HK-2 (cell line): ENCODE measurements around the gene OR10G8.
"Not testable (repeated sequence)": the region's sequence is repeated elsewhere in the genome, so short reads cannot be mapped to it uniquely, and the experiment has no call there.

Experiments
- DNase-seq: peaks from one replicate; pipeline ENCODE4 v3.0.0-alpha.2; 2018; ENCODE audit not compliant: unreplicated experiment

Gene OR10G8

GRCh38 chr11:124026498-124026897, at the start of gene OR10G8:
Gene OR10G8 (plus strand): TSS chr11:124026798. CDS start chr11:124029623, 2,825 bp downstream.
- no peak for DNase-seq

- no peak for DNase-seq
Measured at GRCh38 chr11:123977731-123978347, 48.8 kb upstream of the OR10G8 start, which contains the start of gene OR10S1. Gene OR10S1 (minus strand): TSS chr11:123977781. CDS start chr11:123977664, 117 bp downstream.

- DNase-seq: no peak
Measured at GRCh38 chr11:123979311-123979710, 47.3 kb upstream of the OR10G8 start.

GRCh38 chr11:123995119-123995518, 31.5 kb upstream of the OR10G8 start, which contains the start of gene OR10G6:
Gene OR10G6 (minus strand): TSS chr11:123995161. CDS start chr11:123995161, 0 bp downstream.
- DNase-seq: no peak

GRCh38 chr11:124012697-124013096, 13.9 kb upstream of the OR10G8 start, which contains the start of gene OR10G4:
Gene OR10G4 (plus strand): TSS chr11:124012997. CDS start chr11:124015575, 2,578 bp downstream.
- DNase-seq: no peak

- DNase-seq: not testable (repeated sequence)
Measured at GRCh38 chr11:124015837-124016236, 10.8 kb upstream of the OR10G8 start.

- no peak for DNase-seq
Measured at GRCh38 chr11:124036666-124037065, 10.1 kb downstream of the OR10G8 start.

GRCh38 chr11:124039557-124039956, 13.0 kb downstream of the OR10G8 start:
- DNase-seq: no peak

- no peak for DNase-seq
Measured at GRCh38 chr11:124041254-124041653, 14.7 kb downstream of the OR10G8 start, which contains the start of gene OR10G7. Gene OR10G7 (minus strand): TSS chr11:124041325. CDS start chr11:124039001, 2,324 bp downstream.

GRCh38 chr11:124043420-124043819, 16.8 kb downstream of the OR10G8 start:
- no peak for DNase-seq

- DNase-seq: no peak
Measured at GRCh38 chr11:124050748-124051147, 24.1 kb downstream of the OR10G8 start.

- DNase-seq: no peak
Measured at GRCh38 chr11:124052966-124053365, 26.4 kb downstream of the OR10G8 start.

GRCh38 chr11:124068601-124069110, 42.1 kb downstream of the OR10G8 start:
- no peak for DNase-seq

GRCh38 chr11:124069429-124070401, 43.1 kb downstream of the OR10G8 start:
- DNase-seq: peak; percentile 39

GRCh38 chr11:124070915-124071622, 44.5 kb downstream of the OR10G8 start:
- DNase-seq: peak; percentile 42

- DNase-seq: no peak
Measured at GRCh38 chr11:124071623-124071948, 45.0 kb downstream of the OR10G8 start.

GRCh38 chr11:124072147-124072546, 45.5 kb downstream of the OR10G8 start:
- DNase-seq: no peak

- DNase-seq: no peak
Measured at GRCh38 chr11:124074554-124074953, 48.0 kb downstream of the OR10G8 start.

GRCh38 chr11:124075492-124075840, 48.9 kb downstream of the OR10G8 start:
- DNase-seq: no peak

- DNase-seq: no peak
Measured at GRCh38 chr11:124075841-124076651, 49.4 kb downstream of the OR10G8 start.

GRCh38 chr11:124077266-124077665, 50.7 kb downstream of the OR10G8 start:
- no peak for DNase-seq
